HG02943 (cell line): ENCODE measurements around the gene ACTR1B.
"Not testable (repeated sequence)": the region's sequence is repeated elsewhere in the genome, so short reads cannot be mapped to it uniquely, and the experiment has no call there.

Source experiments
- ATAC-seq: cut with Tn5 transposase; IDR thresholded peaks from one replicate; pipeline ENCODE4 v1.9.1; 2021; ENCODE audit warnings: mild to moderate bottlenecking, low read depth, moderate library complexity; ENCODE audit not compliant: unreplicated experiment

The ACTR1B gene

GRCh38 chr2:97622976-97623375, 40.9 kb downstream of the ACTR1B start:
- not testable (repeated sequence) for ATAC-seq

GRCh38 chr2:97620492-97620891, 43.4 kb downstream of the ACTR1B start:
- not testable (repeated sequence) for ATAC-seq

- not testable (repeated sequence) for ATAC-seq
These were observed 44.7 kb downstream of the ACTR1B start for GRCh38 chr2:97618939-97619827.

- no peak for ATAC-seq
These were observed 45.9 kb downstream of the ACTR1B start for GRCh38 chr2:97617911-97618310.

- not testable (repeated sequence) for ATAC-seq
These were observed 48.1 kb downstream of the ACTR1B start for GRCh38 chr2:97615746-97616145.

- ATAC-seq: not testable (repeated sequence)
These were observed 51.9 kb downstream of the ACTR1B start for GRCh38 chr2:97611895-97612294.

- not testable (repeated sequence) for ATAC-seq
These were observed 55.1 kb downstream of the ACTR1B start for GRCh38 chr2:97608745-97609144.
